GM03348 (cell line): ENCODE results near the gene EFNA1.
"Not testable (repeated sequence)": the region's sequence is repeated elsewhere in the genome, so short reads cannot be mapped to it uniquely, and the experiment has no call there.

Experiments used
- DNase-seq: peaks from one replicate; pipeline ENCODE4 v3.0.0; 2012; ENCODE audit warnings: low spot score

Gene EFNA1

DNA sequence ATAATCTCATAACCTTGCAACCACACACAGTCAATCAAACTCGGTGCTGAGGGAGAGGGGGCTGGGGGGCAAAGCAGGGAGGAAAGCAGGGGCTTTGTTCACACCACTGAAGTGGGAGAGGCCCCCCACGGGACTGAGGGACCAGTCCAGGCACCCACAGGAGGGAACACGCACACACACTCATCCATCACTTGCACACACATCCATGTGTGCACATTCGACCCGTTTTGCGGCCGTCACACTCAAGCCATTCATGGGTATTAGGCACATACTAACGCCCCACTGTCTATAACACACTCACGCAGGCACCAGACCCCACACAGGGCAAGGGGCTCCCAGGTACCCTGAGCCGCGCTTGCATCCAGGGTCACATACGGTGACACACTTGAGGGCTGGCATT is 35.0 kb upstream of the EFNA1 start:
- DNase-seq: no peak

DNA sequence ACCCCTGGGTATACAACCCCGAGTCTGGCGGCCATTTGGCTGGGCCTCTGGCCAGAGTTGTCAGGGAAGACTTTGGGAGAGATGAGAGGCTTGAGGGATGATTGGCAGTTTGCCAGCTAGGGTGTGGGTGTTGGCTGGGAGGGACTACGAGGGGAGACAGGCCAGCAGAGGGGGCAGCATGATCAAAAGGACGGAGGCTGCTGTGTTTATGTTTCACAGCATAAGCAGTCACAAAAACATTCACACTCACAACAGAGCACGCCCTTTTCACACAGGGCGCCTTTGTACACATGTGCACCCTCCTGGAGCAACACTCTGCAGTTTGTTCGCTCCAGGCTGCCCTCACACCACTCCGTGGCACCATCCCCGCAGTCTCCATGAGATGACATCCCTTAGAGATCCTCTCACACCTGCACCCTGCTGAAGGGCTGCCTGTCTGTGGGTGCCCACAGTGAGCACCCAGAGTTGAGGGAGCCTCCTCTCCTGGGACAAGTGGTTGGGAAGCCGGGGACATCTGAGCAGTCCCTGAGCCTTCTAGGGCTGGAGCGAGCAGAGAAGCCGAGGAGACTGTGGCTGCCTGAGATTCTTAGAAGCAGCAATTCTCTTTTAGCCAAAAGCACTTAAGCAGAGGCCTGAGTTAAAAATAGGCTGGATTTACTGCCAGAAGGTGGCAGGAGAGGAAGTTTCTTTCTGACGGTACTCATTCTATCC is 33.6 kb upstream of the EFNA1 start:
- peak; percentile 48 for DNase-seq

DNA sequence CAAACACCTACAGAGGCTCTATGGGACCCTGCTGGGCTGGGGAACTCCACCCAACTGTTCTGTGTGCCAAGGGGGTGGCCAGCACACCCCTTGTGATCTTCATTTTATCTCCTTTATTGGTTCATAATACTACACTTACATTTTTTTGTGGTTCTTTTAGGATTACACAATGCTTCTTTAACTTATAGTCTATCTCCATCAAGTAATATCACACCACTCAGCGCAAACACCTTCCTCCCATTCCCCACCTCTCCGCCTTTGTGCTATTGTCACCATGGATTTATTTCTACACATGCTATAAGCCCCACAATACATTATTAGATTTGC is 33.1 kb upstream of the EFNA1 start:
- no peak for DNase-seq

DNA sequence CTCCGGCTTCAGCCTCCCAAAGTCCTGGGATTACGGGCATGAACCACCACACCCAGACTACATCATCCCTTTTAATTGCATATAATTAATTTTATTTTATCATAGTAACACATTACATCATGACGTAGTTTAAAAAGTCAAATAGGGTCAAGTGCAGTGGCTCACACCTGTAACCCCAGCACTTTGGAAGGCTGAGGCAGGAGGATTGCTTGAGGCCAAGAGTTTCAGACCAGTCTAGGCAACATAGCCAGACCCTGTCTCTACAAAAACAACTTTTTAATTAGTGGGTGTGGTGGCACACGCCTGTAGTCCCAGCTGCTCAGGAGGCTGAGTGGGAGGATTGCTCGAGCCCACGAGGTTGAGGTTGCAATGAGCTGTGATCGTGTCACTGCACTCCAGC is 28.3 kb upstream of the EFNA1 start:
- no peak for DNase-seq

DNA sequence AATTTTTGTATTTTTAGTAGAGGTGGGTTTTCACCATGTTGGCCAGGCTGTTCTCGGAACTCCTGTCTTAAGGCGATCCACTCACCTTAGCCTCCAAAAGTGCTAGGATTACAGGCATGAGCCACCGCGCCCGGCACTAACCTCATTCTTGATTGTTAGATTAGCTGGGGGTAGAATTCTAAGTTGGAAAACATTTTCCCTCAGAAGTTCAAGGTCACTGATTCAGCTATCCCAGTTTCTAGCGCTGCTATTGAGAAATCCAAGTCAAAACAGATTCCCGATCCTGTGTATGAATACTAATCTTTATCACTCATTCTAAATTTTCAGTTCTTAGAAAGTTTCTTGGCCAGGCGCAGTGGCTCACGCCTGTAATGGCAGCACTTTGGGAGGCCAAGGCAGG is 24.4 kb upstream of the EFNA1 start:
- DNase-seq: no peak

DNA sequence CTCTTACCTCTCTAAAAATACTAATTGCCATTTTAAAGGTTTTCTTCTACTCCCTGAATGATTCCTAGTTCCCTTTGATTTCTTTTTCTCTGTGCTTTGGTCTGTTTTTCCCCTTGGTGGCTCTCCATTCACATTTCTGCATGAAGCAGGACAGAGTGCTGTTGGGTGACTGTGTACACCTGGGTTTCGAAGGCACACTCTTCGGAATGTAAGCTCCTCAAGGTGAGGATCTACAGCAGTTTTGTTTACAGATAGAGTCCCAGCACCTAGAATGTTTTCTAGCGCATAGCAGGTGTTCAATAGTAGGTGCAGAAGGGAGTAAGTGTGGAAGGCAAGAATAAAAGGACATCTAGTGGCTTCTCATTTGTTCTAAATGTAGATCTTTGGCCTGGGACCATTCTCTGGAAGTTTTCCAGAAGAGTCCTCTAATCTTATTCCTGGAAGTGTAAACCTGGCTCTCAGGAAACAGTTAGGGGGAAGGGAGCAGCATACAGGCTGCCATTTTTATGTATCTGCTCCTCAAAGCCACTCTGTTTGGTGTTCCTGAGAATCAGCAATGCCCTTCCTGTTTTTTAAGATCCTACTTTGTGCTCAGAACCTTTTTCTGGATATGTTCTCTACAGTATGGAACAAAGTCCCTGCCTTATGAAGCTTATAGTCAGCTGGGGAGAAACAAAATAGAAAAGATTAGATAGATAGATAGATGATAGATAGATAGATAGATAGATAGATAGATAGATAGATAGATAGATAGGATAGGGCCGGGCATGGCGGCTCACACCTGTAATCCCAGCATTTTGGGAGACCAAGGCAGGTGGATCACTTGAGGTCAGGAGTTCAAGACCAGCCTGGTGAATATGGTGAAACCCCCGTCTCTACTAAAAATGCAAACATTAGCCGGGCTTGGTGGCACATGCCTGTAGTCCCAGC is 22.8 kb upstream of the EFNA1 start:
- no peak for DNase-seq

DNA sequence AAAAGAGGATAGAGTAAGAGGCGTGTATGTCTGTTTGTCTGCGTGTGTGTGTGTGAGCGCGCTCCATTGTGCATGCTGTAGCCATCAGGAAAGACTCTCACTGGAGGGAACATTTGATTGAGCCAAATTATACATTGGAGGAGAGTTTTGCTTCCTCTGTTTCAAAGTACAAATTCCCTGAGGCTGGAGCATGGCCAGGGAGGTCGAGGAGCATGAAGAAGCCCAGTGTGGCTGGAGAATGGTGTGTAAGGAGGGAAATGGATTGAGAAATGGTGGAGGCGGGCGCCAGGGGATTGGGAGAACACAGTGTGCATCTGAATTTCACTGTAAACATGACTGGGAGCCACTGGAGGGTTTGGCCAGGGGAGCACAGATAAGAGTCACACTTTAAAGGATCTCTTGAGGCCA is 22.1 kb upstream of the EFNA1 start:
- no peak for DNase-seq

DNA sequence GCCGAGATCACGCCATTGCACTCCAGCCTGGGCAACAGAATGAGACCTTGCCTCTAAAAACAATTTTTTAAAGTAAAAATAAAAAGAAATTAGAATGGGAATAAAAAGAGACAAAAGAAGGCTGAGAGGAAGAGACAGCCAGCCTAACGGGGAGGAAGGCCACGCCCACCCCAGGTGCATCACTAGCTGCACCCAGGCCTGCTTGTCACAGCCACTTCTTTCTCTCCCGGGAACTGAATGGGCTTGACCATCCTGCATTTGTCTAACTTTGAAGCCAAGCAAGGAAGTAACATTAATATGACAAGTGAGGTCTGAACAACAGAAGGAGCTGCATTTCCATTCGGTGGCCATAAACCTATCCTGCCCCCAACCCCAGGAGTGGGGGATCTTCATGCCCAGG is 20.8 kb upstream of the EFNA1 start:
- no peak for DNase-seq

DNA sequence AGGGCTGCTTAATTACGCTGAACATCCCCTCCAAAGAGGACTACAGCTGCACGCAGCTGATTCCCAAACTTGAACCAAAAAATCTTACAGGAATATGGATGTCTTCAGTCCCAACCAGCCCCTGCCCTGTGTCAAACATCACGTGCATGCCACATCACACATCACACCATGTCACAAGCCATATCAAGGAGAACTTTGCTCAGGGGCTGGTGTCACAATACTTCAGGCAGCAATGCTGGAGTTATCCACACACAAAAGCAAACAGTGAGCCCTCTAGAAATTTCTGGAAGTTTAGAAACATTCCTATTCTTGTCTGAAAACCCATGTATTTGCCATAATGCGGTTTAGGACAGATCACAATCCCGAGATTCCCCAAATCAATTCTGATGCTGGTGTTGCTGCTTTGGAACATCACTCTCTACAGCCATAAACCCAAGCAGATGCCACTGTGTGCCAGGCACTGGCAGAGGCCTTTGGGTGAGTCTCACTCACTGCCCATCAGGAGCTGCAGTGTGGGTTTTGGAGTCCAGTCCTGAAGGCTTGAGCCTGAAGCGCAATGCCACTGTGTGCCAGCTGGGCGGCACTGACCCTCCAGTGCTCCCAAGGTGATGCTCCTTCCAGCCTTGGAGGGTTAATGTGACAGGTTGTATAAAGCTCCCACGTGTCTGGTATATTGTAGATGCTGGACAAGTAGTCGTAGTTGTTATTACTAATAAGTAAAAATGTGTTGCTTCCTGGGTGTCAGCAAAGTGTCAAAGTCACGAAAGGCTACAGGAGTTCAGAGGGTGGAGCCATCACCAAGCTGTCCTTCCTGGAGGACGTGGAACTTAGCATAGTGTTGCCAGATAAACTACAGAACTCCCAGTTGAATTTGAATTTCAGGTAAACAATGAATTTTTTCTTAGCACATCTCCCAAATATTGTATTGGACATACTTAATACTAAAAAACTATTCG is 20.1 kb upstream of the EFNA1 start:
- DNase-seq: no peak

DNA sequence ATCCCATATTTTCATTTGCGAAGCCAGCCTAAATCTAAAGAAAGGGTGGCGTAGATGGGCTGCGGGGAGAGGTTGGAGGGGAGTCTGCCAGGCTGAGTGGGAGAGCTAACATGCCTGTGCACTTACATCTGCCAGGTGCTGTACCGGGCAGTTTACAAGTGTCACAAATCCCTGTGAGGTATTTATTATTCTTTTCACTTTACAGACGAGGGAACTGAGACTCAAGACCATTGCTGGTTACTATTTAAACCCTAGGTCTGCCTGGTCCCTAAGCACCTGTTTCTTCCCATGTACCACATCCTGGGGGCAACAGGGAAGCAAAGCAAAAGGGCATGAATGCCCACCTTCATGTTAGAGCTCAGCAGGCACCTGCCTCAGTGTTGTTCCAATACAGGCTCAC is 19.4 kb upstream of the EFNA1 start:
- no peak for DNase-seq

DNA sequence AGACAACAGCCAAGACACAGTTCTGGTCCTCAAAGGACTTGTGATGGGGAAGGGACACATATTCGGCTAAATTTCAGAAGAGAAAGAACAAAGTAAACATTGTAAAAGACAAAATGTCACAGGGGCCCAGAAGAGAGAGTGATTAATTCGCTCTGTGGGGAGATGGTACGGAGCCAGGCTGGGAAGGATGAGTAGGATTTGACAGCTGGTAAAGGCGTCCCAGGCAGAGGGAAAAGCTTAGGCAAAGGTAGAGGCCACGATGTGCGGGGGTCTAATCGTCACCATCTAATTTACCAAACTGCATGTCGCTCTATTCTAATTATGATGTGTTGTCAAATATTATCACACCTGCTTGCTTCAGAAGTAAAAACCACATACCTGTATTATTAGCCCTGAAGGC is 17.3 kb upstream of the EFNA1 start:
- DNase-seq: no peak

DNA sequence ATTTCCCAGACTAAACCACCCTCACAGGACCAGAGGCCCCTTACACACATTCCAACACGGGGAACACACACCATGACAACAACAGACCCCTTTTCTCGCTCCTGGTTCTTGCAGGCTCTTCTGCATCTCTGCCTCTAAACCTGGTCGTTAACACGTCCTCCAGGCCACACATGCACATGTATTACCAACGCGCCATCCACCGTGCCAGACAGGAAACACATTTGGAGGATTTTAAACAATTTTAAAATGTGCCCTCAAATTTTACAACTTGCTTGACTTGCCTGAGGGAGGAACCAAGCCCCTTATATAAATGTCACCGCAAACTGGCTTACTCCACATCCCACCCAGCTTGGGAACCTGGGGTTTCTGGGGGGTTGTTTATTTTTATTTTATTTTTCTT is 16.9 kb upstream of the EFNA1 start:
- DNase-seq: no peak

DNA sequence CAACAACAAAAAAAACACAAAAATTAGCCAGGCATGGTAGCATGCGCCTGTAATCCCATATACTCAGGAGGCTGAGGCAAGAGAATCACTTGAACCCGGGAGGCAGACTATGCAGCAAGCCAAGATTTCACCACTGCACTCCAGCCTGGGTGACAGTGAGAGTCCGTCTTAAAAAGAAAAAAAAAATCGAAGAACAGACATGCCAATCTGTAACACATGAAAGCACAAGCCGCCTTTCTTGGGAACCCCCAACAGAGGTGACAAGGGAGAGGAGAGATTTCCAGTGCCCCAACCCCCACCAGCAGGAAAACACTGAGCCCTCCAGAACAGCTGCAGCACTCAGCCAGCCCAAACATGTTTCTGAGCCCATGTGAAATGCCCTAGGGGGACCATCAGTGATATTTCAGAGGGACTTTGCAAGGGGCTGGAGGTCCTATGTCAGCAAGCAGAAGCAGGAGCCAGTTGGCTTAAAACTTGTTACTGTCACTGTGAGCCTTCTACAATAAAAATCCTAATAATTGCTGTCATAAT is 14.2 kb upstream of the EFNA1 start:
- no peak for DNase-seq

DNA sequence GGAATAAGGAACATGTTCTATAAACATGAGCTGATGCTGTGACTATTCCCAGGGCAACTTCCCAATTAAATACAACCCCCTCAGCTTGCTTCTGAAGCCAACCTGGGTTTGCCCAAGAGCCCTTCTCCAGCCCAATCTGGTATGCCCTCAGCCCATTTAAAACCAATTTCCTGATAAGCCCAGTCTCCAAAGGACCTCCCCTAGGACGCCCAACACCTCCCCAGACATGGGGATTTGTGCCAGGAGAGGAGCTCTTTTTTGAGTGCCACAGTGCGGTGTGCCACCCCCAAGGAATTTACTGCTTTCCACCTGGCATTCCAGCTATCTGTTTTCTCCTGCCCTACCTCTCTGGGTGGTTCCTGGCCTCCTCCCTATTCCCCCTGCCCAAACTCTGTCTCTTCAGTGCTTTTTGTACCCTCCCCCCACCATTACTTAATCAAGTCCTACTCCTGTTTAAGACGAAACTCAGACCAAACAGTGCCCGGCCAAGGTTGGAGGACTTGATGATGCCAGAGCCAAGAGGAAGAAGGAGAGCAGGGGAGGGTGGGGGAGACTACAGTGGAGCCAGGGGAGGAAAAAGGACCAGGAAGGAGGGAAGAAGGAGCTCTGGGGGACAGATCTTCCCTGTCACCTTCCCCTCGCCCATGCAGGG is 11.4 kb upstream of the EFNA1 start:
- no peak for DNase-seq

DNA sequence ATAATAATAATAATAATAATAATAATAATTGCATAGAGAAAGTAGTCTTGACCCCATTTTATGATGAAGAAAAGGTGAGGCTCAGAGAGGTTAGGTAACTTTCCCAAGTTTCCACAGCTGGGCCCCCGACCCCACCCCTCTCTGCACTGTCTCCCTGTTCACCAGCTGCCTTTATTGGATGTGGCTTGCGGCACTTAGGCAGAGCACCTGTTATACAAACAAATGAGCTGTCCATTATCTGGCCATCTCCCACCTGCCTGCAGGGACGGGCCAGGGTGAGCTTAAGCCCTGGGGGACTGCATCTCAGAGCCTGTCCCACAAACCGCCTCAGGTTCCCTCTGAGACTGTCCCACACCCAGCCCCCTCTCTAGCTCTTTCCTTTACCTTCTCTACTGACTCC is 10.1 kb upstream of the EFNA1 start:
- DNase-seq: no peak

DNA sequence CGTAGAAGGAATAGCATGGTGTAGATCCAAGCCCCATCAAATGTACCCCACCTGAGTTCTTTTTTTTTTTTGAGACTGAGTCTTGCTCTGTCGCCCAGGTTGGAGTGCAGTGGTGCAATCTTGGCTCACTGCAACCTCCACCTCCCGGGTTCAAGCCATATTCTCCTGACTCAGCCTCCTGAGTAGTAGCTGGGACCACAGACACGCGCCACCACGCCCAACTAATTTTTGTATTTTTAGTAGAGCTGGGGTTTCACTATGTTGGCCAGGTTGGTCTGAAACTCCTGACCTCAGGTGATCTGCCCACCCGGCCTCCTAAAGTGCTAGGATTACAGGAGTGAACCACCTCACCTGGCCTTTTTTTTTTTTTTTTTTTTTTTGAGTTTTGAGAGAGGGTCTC is 9.6 kb upstream of the EFNA1 start:
- DNase-seq: not testable (repeated sequence)

DNA sequence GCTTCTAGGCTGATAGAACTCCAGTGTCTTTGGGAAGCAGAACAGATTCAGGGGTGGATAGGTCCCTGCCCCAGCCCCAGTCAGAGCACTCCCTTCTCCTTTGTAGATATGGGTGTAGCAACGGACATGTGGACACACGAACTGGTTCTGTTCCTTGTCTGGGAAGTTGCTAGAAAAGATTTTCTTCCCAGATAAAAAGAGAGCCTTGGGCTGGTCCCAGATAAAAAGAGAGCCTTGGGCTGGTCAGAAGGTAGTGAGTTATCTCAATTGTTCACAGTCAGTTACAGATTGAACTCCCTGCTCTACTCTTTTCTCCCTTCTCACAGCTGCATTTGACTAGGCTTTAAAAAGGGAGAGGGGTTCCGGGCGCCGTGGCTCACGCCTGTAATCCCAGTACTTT is 7.4 kb upstream of the EFNA1 start:
- no peak for DNase-seq

DNA sequence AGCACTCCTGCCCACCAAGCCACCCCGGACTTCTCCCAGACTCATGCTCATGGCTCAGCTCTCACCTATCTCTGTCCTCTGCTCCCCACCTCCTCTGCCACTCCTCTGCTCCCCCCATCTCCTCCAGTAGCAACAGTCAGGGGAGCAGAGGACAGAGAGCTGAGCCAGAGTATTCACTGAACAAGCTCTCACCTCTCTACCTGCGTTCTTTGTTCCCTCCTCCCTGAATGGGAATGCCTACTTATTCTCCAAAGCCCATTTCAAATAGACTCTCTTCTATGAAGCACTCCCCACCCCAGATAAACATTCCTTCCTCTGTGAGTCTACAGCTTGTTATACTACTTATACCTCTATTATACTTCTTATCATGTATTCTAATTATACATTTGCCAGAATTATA is 6.4 kb upstream of the EFNA1 start:
- no peak for DNase-seq

DNA sequence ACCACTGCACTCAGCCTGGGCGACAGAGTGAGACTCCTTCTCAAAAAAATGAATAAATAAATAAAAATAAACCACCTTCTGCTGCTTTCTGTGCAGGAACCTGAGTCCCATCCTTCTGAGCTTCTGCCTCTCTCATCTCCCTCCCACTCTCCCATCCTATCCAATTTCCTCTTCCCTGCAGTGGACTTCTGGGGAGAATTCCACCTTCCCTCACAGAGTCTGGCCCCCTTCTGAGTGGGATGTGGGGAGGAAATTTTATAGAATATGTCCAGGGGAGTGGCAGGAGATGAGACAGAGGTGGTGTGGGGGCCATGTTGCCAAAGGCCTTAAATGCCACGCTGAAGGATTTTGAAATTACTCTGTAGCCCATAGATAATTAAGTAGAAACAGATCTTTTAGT is 5.4 kb upstream of the EFNA1 start:
- DNase-seq: no peak

DNA sequence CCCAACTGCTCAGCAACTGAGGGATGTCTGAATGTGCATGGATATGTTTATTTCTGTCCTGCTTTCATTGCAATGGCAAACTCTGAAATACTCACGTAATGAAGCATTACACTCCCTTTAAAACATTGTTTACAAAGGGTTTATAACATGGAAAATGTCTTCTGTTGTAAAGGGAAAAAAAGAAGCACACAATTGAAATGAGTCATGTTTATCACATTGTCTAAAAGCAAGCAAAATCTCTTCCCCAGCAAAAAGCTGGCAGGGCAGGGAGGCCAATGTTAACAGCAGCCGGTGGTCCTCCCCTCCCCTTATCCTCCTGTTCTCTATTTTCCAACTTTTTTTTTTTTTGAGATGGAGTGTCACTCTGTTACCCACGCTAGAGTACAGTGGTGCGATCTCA is 3.9 kb upstream of the EFNA1 start:
- no peak for DNase-seq

DNA sequence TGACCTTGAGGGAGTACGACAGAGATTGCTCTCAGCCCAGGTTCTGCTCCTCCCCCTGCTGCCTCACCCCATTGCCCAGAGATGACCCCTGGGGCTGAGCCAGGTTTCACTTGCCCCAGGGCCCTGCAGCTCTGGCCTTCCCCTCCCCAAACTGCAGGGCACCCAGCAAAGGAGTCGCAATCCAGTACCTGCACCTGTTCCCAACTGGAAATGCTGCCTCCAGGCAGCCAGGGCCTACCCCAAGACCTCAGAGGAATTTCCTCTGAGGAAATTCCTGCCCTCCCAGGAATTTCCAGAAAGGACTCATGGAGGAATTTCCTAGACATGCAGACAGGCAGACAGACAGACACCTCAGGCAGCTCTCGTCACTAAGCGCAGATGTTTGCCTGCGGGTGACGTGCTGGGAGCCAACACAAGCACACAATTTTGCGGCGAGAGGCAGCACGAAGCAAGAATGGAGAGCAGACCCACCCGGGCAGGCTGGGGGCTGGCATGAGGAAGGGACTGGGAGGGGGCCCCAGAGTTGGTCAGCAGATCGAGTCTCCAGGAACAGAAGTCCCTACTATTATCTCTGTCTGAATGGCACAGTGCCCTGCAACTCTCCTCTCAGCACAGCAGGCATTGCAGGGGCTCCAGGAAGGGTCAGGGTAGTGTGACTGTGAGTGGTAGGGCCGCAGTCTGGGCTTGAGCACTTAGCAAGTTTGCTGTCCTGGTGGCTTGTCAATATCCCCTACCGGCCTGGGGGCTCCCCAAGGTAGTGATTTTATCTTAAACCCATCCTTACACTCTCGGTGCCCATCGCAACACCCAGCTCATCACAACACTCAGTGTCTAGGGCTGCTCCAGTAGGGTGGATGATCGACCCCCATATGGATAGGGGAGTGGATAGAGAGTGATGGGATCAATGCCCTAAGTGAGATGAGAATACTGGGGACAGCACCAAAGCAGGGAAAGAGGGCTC is 2.9 kb upstream of the EFNA1 start:
- DNase-seq: no peak
